ENCODE results near the gene ADAM29.
"Not testable (repeated sequence)": the region's sequence is repeated elsewhere in the genome, so short reads cannot be mapped to it uniquely, and the experiment has no call there.

ADAM29 gene

GRCh38 chr4:174918058-174918457 lies at the start of gene ADAM29:
Gene ADAM29 (plus strand): TSS chr4:174918358. CDS start chr4:174975526, 57,168 bp downstream.
- DNase-seq: no peak

GRCh38 chr4:174869339-174869738 lies 48.8 kb upstream of the ADAM29 start:
- no peak for DNase-seq

DNA sequence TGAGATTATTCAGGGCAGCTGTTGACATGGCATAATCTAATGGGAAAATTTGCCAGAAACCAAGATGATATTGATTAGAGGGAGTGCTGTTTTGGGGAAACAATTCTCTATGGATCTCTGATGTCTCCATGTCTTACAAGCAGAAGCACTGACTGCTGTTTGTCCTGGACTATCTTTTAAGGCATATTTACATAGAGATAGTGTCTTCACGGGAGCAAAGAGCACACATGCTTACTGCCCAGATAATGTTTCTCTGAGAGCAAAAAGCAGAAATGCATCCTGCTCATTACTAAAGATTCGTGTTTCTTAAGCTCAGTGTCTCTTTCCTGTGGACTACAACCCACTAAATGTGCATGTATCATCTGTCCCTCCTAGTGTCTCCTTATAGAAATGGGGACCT lies 47.8 kb upstream of the ADAM29 start:
- DNase-seq: no peak

DNA sequence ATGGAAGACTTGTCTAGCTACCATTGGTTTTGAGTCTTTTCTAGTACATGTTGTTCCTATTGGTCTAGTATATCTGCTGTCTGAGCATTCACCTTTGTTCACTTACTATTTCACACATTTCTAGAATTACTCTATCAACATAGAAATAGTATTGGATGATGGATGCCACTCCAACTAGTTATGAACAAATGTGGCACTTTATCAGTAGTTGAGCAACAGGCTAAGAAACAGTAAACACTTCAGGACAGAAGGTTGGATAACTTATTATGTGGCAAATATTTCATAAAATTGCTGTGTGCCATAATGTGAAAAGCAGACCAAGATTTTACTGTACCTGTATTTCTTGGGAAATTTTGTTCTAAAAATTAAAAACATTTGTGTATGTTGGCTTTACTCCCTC lies 46.8 kb upstream of the ADAM29 start:
- DNase-seq: no peak

GRCh38 chr4:174873146-174873545 lies 45.0 kb upstream of the ADAM29 start:
- DNase-seq: not testable (repeated sequence)

DNA sequence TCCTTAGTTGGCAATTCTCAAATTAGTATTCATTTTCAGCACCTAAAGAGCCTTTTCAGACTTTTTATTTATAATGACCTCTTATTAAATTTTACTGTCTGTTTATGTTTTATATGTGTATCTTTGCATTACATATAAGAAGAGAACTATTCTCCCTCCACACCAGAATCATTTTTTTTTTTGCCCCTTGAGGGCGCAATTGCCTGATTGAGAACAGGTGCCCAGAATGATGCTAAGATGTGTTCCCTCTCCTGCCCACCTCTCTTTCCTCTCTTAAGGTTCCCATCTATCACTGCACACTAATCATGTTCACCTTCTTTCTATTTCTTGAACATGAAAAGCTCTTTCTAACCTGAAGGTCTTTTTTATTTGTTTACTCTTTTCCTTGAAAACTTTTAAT lies 44.2 kb upstream of the ADAM29 start:
- DNase-seq: no peak

- DNase-seq: no peak
Observed at GRCh38 chr4:174874898-174875297, 43.3 kb upstream of the ADAM29 start.

GRCh38 chr4:174880001-174880400 lies 38.2 kb upstream of the ADAM29 start:
- DNase-seq: no peak

DNA sequence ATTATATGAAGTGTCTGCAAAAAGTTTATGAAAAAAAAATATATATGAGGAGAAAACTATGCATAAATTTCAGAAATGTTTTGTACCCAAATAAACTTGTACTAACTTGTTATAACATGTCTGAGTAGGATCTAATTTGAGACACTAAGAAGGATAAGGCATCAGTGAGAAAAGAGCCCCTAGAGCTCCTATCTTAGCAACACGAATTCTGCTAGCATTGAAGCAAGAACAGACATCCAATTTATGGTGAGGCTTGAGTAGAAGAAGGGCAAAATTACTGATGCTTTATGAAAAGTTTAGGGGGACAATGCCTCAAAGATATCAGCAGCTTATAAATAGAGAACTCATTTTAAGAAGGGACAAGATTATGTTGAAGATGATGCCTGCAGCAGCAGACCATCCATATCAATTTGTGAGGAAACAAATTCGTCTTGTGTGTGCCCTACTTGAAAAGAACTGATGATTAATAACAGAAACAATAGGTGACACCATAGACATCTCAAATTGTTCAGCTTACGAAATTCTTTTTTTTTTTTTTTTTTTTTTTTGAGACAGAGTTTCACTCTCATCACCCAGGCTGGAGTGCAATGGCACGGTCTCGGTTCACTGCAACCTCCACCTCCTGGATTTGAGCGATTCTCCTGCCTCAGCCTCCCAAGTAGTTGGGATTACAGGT lies 35.7 kb upstream of the ADAM29 start:
- DNase-seq: no peak

DNA sequence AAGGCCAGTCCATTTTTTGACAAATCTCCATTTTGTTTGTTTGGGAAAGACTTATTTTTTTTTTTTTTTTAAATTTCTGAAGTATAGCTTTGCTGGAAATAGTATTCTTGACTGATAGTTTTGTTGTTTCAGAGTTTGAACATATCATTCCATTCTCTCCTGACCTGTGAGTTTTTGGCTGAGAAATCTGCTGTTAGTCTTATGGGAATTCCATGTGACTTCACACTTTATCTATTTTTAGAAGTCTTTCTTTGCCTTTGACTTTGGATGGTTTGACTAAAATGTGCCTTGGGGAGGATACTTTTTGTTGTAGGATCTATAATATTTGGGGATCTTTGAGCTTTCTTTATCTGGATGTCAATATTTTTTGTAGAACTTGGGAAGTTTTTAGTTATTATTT lies 10.7 kb upstream of the ADAM29 start:
- DNase-seq: no peak

DNA sequence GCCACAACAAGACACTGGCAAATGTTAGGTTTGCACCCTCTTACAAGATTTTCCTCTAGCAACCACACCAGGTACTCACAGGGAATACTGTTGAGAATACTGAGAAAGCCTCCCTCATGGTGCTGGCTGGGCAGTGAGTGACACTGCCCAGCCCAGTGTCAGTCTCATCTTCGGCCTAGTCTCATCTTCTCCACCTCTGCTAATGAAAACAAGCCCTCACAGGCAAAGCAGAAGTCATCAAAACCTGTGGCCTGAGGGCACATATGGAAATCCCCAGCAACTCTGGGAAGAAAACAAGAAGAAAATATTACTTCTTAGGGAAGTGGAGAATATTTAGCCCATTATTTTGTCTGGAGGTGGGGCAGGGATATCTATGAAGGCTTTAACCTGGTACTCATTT lies 7.9 kb upstream of the ADAM29 start:
- no peak for DNase-seq

- no peak for DNase-seq
Observed at GRCh38 chr4:174912919-174913543, 5.1 kb upstream of the ADAM29 start.

DNA sequence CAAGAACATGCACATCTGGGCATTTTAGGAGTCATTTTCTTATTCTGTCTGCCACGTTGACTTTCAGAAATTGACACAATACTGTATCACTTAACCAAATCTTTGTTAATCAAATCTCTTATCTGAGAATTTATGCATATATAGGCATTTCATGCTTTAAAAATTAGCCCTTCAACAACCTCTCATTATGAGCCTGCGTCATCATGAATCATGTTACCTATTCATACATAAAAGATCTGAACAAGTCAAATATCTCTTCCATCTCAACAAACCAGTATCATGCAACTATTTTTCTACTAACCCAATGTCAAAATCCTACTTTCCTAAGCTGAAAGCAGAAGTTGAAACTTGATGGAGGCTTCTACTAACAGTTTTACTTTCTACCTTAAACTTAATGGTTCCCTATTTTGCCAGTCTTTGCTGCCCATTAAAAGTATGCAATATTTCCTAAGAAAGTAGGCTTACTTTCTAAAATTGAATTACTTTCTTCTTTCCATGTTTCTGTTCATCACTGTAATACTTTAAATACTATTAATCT lies 1.8 kb downstream of the ADAM29 start:
- no peak for DNase-seq

DNA sequence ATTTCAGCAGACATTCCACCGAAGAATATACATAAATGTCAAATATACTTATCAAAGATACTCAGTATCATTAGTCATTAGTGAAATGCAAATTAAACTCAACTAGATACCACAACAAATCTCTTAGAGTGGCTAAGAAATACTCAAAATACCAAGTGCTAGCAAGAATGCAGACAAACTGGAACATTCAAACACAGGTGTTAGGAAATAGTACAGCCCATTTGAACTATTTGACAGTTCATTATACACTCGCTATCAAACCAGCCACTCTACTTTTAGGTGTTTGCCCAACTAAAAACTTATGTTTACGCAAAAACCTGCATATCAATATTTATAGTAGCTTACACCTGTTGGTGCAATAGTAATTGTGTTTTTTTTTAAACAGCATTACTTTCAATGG lies 8.8 kb downstream of the ADAM29 start:
- no peak for DNase-seq

GRCh38 chr4:174928174-174928573 lies 10.0 kb downstream of the ADAM29 start:
- no peak for DNase-seq

DNA sequence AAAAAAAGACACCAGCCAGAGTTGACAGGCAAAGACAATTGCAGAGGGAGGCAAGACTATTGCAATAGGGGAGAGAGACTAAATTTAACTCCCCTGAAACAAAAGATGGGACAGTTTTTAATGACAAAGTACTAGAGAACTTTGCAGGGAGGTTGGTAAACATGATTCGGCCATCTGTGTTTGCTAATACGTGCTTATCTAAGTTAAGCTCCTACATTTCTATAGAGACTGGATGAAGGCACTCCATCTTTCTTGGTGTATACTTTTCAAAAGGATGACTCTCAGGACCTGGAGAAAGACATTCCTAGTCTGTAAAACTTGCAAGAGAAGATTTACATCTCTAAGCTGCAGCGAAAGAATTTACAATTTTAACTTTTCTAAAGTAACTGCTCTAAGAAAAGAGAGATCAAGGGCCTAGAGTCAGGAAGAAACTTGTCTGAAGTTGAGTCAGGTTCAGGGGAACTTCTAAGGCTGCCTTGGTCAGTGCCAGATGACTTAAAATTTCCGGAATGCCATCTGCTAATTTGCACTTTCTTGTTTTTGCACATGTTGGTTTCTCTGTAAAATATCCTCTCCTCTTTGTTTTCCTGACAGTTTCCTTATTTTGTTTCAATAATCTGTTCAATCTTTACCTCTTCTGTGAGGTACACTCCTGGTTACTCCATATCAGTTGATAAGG lies 10.6 kb downstream of the ADAM29 start:
- no peak for DNase-seq

DNA sequence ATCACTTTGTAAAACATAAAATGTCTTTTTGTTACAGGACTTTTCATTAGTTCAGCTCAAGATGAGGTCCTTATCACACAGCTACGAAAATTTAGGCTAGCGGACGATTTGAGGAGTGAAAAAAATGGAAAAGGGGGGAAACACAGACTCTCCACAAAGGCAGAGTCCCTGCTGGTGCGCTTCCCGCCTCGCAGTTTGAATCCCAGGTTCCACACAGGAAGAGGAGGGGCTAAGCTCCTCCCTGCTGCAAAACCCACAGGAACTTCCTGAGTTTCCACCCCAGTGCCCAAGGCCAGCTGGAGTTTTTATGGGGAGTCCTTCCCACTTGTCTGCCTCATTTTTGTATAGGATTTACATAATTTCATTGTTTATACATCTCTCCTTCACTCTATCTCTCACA lies 11.2 kb downstream of the ADAM29 start:
- DNase-seq: no peak

DNA sequence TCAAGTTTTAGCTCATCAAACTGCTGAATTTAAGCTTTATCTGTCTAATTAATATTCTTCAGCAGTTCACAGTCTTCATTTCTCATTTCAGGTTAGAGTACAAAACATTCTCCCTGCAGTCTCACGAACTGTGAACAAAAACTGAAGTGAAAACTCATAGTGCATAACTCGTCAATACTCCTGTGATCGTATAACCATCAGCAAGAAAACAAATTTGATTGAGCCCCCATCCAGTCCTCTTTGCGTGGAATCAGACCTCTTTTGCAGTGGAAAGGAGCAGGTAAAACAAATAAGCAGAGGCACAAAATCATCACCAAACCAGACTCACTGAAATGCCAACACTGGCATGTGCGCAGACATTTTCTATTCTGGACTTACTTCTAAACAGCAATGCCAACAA lies 12.7 kb downstream of the ADAM29 start:
- no peak for DNase-seq

DNA sequence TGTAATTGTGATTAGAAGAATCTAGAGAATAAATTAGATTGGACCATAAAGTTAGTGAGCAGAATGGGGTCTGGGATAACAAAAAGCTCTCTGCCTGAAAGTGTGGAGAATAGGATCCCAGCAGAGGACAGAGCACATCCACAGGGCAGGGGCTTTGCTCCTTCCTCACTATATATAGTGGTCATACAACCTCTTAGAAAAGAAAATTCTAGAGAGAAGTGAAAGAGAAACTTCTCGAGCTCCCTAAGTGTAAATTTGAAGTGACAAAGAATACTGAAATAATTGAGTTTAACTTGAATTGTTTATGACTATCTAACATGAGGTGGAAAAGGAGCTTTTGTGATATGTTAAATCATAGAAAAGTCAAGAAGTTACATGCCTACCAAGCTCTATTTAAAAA lies 14.9 kb downstream of the ADAM29 start:
- DNase-seq: no peak

DNA sequence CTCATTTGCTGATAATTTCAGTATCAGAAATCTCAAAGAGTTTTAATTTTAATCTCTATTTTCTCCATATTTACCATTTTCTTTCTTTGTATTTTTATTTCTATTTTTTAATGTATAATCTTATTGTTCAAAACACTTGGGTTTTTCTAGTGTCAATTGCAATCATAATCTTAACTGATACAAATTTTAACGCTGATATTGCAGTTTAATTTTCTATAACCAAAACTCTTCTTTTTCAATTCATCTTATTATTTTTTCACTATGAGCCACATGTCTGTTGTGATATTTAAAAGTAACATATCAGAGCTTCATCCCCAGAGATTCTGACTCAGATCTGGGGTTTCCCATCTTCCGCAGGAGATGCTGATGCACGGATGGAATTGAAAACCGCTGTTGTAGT lies 16.2 kb downstream of the ADAM29 start:
- DNase-seq: no peak

DNA sequence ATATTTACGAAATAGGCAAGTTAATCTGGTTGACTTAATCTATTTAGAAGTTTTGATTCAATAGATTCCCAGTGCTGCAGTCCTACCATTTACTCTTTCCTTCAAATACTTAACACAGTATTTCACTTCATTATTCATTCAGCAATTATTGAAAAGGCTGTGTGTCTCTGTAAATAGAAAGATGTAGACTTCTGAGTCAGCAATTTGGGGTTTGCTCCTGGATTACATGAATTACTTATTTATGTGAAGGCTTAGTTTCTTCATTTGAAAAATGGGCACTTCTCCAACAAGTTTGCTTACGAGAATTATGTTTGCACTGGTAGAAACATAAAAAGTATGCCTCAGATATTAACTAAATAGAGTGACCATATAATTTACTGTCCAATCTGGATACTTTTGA lies 17.4 kb downstream of the ADAM29 start:
- no peak for DNase-seq

DNA sequence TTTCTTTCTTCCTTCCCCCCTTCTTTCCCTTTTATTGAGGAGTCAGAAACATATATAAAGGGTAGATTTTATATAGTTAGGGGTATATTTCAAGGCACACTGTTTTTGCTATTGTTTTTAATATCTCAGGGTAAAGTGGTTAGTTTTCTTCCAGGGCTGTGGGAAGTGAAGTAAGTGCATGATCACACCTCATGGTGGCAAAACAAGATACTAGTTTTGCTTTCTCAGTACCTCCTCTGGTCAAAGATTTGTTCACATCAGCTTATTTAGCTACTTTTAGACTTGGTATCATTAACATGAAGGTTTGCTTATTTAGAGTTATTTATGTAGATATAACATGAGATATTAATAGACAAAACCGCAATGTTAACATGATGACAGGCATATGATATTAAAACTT lies 21.8 kb downstream of the ADAM29 start:
- DNase-seq: no peak

DNA sequence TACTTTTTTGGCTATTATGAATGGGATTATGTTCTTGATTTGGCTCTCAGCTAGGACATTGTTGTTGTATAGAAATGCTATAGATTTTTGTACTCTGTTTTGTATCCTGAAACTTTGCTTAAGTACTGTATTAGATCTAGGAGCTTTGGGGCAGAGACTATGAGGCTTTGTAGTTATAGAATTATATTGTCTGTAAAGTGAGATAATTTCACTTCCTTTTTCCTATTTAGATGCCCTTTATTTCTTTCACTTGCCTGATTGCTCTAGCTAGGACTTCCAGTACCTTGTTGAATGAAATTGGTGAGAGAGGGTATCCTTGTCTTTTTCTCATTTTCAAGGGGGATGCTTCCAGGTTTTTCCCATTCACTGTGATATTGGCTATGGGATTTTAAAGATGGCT lies 28.1 kb downstream of the ADAM29 start:
- no peak for DNase-seq

GRCh38 chr4:174948826-174949225 lies 30.7 kb downstream of the ADAM29 start:
- DNase-seq: no peak
